Measurements from ENCODE around the gene HNF4A. TPM values are rescaled to one million over a fixed set of nuclear protein-coding genes. Genes with fewer than 3 reads are reported as not detected.

The HNF4A gene
- total RNA-seq, 1 donor = not detected

GRCh38 chr20:44423480-44423879 lies 68.0 kb downstream of the HNF4A start:
- TF ChIP-seq, protein P1, sequence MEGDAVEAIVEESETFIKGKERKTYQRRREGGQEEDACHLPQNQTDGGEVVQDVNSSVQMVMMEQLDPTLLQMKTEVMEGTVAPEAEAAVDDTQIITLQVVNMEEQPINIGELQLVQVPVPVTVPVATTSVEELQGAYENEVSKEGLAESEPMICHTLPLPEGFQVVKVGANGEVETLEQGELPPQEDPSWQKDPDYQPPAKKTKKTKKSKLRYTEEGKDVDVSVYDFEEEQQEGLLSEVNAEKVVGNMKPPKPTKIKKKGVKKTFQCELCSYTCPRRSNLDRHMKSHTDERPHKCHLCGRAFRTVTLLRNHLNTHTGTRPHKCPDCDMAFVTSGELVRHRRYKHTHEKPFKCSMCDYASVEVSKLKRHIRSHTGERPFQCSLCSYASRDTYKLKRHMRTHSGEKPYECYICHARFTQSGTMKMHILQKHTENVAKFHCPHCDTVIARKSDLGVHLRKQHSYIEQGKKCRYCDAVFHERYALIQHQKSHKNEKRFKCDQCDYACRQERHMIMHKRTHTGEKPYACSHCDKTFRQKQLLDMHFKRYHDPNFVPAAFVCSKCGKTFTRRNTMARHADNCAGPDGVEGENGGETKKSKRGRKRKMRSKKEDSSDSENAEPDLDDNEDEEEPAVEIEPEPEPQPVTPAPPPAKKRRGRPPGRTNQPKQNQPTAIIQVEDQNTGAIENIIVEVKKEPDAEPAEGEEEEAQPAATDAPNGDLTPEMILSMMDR (IDR thresholded peaks at IDR 0.05; ENCODE audit: insufficient read depth, low read length) = no peak
- H3K4me3 ChIP-seq (ENCODE audit: low read depth, low read length) = no peak overlapping the region
- DNase-seq (ENCODE audit: low read depth) = no peak

- TF ChIP-seq, protein P1 (IDR thresholded peaks at IDR 0.05; ENCODE audit: insufficient read depth, low read length) = no peak
- no peak for DNase-seq (ENCODE audit: low read depth)
- no peak overlapping the region for H3K4me3 ChIP-seq (ENCODE audit: low read depth, low read length)
Observed at GRCh38 chr20:44424039-44424495, 68.6 kb downstream of the HNF4A start.

GRCh38 chr20:44425923-44426322 lies 70.4 kb downstream of the HNF4A start:
- TF ChIP-seq, protein P1 (IDR thresholded peaks at IDR 0.05; ENCODE audit: insufficient read depth, low read length) = no peak

DNA sequence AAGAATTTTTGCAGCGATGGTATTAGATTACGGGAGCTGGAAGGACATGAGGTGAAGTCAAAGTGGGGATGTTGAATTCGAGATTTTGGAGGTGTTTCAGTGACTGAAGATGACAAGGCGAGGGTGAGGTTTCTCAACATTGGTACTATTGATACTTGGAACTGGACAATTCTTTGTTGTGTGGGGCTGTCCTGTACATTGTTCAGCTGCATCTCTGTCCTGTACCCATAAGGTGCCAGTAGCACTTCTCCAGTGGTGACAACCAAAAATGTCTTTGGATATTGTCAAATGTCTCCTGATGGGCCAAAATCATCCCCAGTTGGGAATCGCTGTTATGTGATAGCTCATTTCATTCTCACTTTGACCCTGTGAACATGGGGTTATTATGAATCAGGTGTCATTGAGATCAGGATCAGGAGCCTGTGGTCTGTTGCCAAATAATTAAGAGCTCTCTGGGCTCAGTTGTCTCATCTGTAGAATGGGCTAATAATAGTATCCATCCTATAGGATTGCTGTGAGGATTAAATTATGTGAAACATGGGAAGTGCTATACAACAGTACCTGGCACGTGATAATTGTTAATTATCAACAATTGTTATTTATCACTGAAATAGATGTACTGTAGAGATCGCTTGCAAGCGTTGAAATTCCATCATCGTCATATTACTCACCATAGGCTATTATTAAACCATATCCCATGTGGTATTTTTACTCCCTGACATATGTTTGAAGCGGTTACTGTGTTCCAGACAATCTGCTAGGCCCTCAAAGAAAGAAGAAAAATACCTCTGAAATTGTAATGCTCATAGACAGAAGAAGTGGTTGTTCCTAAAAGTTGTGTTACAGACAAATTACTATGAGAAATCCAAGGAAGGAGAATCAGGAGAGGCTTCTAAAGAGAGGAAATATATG lies 71.6 kb downstream of the HNF4A start:
- H3K4me3 ChIP-seq (ENCODE audit: low read depth, low read length) = no peak overlapping the region
- TF ChIP-seq, protein P1 (IDR thresholded peaks at IDR 0.05; ENCODE audit: insufficient read depth, low read length) = no peak
- no peak for DNase-seq (ENCODE audit: low read depth)

More at GRCh38 chr20:44425923-44426322, 70.4 kb downstream of the HNF4A start:
- no peak for DNase-seq (ENCODE audit: low read depth)
- no peak overlapping the region for H3K4me3 ChIP-seq (ENCODE audit: low read depth, low read length)

- H3K4me3 ChIP-seq (ENCODE audit: low read depth, low read length) = no peak overlapping the region
- no peak for DNase-seq (ENCODE audit: low read depth)
- TF ChIP-seq, protein P1 (IDR thresholded peaks at IDR 0.05; ENCODE audit: insufficient read depth, low read length) = no peak
Observed at GRCh38 chr20:44427804-44428173, 72.3 kb downstream of the HNF4A start.

- no peak for DNase-seq (ENCODE audit: low read depth)
- H3K4me3 ChIP-seq (ENCODE audit: low read depth, low read length) = no peak overlapping the region
- TF ChIP-seq, protein P1 (IDR thresholded peaks at IDR 0.05; ENCODE audit: insufficient read depth, low read length) = no peak
Observed at GRCh38 chr20:44428174-44429016, 72.9 kb downstream of the HNF4A start.
